Fibroblast of skin of right quadriceps (primary cell): Measurements from ENCODE around the gene ZBTB7C.

ENCODE experiments used
- DNase-seq: peaks from one replicate; pipeline ENCODE4 v3.0.0-alpha.2; 2013

ZBTB7C gene

GRCh38 chr18:48106976-48107781 is 302.0 kb downstream of the ZBTB7C start:
- no peak for DNase-seq

GRCh38 chr18:48106498-48106897 is 302.7 kb downstream of the ZBTB7C start:
- DNase-seq: no peak

GRCh38 chr18:48105317-48105716 is 303.9 kb downstream of the ZBTB7C start:
- no peak for DNase-seq

- no peak for DNase-seq
Measured at GRCh38 chr18:48104705-48105104, 304.5 kb downstream of the ZBTB7C start.

- no peak for DNase-seq
Measured at GRCh38 chr18:48100651-48101165, 308.5 kb downstream of the ZBTB7C start.

GRCh38 chr18:48100165-48100575 is 309.0 kb downstream of the ZBTB7C start:
- no peak for DNase-seq

GRCh38 chr18:48099481-48100164 is 309.6 kb downstream of the ZBTB7C start:
- no peak for DNase-seq

- DNase-seq: no peak
Measured at GRCh38 chr18:48098538-48098937, 310.6 kb downstream of the ZBTB7C start.

- no peak for DNase-seq
Measured at GRCh38 chr18:48098007-48098406, 311.2 kb downstream of the ZBTB7C start.

- no peak for DNase-seq
Measured at GRCh38 chr18:48095726-48096125, 313.5 kb downstream of the ZBTB7C start.

- no peak for DNase-seq
Measured at GRCh38 chr18:48093104-48093503, 316.1 kb downstream of the ZBTB7C start.

GRCh38 chr18:48091869-48092497 is 317.2 kb downstream of the ZBTB7C start:
- DNase-seq: no peak

GRCh38 chr18:48090702-48091101 is 318.5 kb downstream of the ZBTB7C start:
- no peak for DNase-seq

- DNase-seq: no peak
Measured at GRCh38 chr18:48090021-48090420, 319.2 kb downstream of the ZBTB7C start.

GRCh38 chr18:48085781-48086487 is 323.2 kb downstream of the ZBTB7C start:
- no peak for DNase-seq

GRCh38 chr18:48084858-48085257 is 324.3 kb downstream of the ZBTB7C start:
- no peak for DNase-seq

- no peak for DNase-seq
Measured at GRCh38 chr18:48084041-48084757, 325.0 kb downstream of the ZBTB7C start.

GRCh38 chr18:48080546-48080945 is 328.6 kb downstream of the ZBTB7C start:
- no peak for DNase-seq

GRCh38 chr18:48079885-48080284 is 329.3 kb downstream of the ZBTB7C start:
- DNase-seq: no peak

GRCh38 chr18:48078448-48078847 is 330.7 kb downstream of the ZBTB7C start:
- DNase-seq: no peak

- DNase-seq: no peak
Measured at GRCh38 chr18:48077291-48077690, 331.9 kb downstream of the ZBTB7C start.

- DNase-seq: no peak
Measured at GRCh38 chr18:48076461-48076860, 332.7 kb downstream of the ZBTB7C start.
